GM19455 (cell line): ENCODE data around the gene KCNMB4.

Experiments
- ATAC-seq: cut with Tn5 transposase; IDR thresholded peaks from one replicate; pipeline ENCODE4 v1.9.1; 2021; ENCODE audit not compliant: unreplicated experiment

KCNMB4 gene

DNA sequence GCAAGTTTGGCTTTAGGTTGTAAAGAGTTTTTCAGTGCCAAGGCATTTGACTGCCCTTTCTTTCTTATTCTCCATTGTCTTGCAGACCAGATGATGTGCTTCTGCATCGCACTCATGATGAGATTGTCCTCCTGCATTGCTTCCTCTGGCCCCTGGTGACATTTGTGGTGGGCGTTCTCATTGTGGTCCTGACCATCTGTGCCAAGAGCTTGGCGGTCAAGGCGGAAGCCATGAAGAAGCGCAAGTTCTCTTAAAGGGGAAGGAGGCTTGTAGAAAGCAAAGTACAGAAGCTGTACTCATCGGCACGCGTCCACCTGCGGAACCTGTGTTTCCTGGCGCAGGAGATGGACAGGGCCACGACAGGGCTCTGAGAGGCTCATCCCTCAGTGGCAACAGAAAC lies 64.3 kb downstream of the KCNMB4 start:
- ATAC-seq, result no peak

DNA sequence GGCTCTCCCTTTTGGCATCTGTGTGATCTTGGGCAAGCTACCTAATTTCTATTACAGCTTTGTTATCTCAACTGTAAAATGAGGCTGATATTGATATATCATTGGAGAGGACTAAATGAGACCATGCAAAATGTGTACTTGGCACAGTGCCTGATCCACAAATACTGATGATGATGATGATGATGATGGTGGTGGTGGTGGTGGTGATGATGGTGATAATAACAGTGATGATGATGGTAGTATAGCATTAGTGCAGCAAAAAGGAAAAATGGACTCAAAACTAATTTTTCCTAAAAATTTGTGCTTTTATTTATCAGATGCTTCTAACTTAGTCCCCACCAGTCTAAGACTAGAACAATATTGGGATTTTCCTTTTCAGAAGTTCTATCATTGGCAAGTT lies 70.7 kb downstream of the KCNMB4 start:
- no peak for ATAC-seq

GRCh38 chr12:70443062-70443673 lies 77.1 kb downstream of the KCNMB4 start:
- no peak for ATAC-seq

DNA sequence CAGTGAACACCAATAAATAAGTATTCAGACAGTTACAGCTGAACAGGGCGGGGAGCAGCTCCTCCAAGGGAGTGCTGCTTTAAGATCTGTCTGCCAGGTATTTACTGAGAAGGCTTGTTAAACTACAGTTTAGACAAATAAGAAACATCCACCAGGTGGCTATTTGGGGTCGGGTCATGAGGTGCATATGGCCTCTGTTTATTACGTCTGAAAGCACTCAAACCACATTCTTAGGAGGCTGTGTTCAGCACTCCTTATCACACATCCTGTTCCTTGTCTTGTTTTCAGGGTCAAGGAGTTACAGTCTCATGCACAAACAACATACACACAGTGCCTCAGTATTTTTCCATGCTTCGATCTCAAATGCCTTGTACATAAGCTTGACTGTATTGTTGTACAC lies 78.8 kb downstream of the KCNMB4 start:
- ATAC-seq, result no peak

GRCh38 chr12:70448371-70448770 lies 82.3 kb downstream of the KCNMB4 start:
- ATAC-seq, result no peak

DNA sequence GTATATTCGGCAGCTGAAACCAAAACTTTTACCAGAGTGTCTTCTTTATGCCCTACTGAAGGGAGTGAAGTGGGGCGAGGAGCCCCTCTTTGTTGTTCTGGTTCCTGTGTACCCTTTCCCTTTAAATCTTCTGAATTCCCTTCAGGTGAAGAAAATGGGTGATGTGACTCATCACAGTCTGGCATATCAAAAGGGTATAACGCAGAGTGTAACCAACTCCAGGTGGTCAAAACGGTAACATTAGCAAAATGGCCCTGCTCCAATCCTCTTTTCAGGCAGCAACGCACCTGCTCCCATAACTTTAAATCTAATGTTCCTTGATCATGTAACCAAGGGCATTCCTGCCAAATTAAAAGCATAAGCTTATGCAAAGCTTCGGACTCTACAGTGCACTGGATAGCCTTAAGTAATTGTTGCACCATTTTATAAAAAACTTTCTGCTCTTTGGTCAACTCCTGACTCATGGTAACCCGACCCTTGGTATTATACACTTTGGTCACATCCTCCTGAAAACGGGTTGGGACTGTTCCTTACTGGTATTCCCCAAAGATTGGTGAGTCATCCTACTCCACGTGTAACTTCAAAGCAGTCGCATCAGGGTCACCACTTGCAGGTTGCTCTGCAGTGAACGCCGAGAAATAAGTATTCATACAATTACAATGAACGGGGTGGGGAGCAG lies 83.1 kb downstream of the KCNMB4 start:
- no peak for ATAC-seq

DNA sequence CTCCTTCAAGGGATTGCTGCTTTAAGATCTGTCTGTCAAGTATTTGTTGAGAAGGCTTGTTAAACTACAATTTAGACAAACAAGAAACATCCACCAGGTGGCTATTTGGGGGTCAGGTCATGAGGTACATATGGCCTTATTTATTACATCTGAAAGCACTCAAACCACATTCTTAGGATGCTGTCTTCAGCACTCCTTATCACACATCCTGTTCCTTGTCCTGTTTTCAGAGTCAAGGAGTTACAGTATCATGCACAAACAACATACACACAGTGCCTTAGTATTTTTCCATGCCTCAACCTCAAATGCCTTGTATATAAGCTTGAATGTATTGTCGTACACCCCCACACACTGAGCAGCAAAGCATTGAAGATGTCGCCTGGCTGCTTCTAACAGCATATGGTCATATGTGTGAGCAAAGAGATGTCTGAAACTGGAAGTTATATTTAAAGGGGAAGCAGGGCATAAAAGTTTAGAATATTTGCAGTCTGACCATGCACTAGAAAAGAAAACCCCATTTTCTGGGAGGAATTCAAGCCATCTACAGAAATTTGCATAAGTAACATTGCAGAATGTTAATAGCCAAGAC lies 83.8 kb downstream of the KCNMB4 start:
- ATAC-seq, result no peak

GRCh38 chr12:70451528-70451927 lies 85.4 kb downstream of the KCNMB4 start:
- ATAC-seq, result no peak

DNA sequence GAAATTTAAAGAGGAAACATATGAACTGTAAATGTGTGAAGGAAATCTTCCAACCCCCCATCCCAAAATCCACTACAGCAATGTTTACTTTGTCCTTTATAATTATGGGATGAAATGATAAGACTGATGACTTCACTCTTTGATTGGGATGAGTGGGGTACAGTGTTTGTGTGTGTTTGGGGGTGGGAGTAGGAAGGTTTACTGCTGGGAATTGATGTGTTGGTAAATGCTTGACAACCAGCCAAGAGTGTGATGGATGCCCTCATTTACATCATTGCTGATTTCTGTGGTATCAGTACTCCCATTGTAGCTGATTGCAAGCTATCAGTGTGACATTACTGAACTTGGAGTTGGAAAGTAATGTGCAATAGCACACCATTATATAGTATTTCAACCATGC lies 90.9 kb downstream of the KCNMB4 start:
- no peak for ATAC-seq

- ATAC-seq, result no peak
Measured at GRCh38 chr12:70459786-70460185, 93.7 kb downstream of the KCNMB4 start.

DNA sequence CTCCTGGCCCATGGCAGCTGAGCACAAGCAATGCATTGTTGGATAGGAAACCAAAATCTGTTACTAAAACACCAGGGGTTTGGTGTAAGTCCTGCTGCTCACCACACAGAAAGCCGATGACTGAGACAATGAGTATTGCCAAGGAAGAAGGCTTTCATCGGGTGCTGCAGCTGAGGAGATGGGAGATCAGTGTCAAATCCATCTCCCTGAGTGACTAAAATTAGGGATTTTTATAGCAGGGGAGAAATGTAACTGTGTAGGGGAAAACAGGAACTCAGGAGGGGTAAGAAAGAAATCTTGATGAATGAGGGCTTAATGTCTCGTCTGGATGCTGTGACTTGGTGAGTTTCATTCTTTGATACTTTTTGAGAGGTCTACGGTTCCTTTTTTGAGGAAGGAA lies 97.9 kb downstream of the KCNMB4 start:
- no peak for ATAC-seq

- ATAC-seq, result no peak
Measured at GRCh38 chr12:70466753-70467152, 100.7 kb downstream of the KCNMB4 start.

- no peak for ATAC-seq
Measured at GRCh38 chr12:70467476-70467875, 101.4 kb downstream of the KCNMB4 start.

- no peak for ATAC-seq
Measured at GRCh38 chr12:70467918-70468733, 102.0 kb downstream of the KCNMB4 start.

DNA sequence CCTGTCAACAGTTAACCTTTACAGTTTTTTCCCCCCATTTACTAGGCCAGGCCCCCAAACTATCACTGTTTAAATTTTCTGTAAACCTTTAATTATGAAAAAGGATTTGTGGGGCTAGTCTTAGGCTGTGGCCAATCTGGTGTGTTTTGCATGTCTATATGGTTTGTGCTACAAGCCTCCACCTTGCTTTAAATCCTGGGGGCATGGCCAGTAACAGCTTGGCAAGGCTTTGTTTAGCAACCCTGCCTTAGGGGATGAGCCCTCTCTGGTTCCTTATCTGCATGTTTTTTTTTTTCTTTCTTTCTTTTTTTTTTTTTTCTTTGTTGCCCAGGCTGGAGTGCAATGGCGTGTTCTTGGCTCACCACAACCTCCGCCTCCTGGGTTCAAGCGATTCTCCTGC lies 102.7 kb downstream of the KCNMB4 start:
- no peak for ATAC-seq

DNA sequence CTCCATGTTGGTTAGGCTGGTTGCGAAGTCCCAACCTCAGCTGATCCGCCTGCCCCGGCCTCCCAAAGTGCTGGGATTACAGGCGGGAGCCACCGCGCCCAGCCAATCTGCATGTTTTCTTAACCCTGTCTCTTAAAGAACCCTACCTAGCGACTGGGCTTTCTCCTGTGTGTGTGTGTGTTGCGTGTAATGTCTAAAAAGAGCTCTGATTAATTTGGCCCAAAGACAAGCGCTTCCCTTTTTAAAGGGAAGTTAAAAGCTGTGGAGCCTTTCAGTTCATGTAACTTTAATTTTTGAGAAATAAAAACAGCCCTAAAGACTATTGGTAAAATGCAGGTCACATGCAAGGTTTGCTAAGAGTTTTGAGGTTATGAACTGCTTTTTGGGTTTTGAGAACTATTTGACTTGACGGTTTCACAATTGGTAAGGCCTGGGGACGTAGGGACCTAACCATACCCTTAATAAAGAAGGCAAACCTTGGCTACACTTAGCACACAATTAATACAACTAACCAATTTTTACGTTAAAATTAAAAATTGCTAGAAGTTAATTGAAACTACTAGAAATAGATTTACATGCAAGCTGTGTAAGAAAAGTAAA lies 103.2 kb downstream of the KCNMB4 start:
- no peak for ATAC-seq

- no peak for ATAC-seq
Measured at GRCh38 chr12:70482764-70483163, 116.7 kb downstream of the KCNMB4 start.
